Dermis blood vessel endothelial cell (primary cell): ENCODE data around the gene OR2M5. TPM values are rescaled to one million over a fixed set of nuclear protein-coding genes. Genes with fewer than 3 reads are reported as not detected.

ENCODE experiments used
- total RNA-seq: library from RNA; depleted of rRNA; stranded (reverse); fragments of >200 nt; gene quantifications from 2 replicates; pipeline ENCODE4 v1.2.3, GENCODE V29; 2014

The OR2M5 gene
- total RNA-seq, 1 donor from 2014 or later: not detected

Other genes starting within 250 kb of the OR2M5 start
- gene OR2W3, start 249.6 kb upstream of the OR2M5 start, total RNA-seq: not detected in 2 replicates
- gene OR2T8, start 224.9 kb upstream of the OR2M5 start, total RNA-seq: not detected in 2 replicates
- gene OR2AJ1, start 220.3 kb upstream of the OR2M5 start, total RNA-seq: not detected in 2 replicates
- gene OR2L8, start 196.3 kb upstream of the OR2M5 start, total RNA-seq: 0.17 TPM in 1 of 2 replicates, not detected in the other
- gene OR2AK2, start 179.9 kb upstream of the OR2M5 start, total RNA-seq: not detected in 2 replicates
- not detected in 2 replicates for gene OR2L5, start 131.5 kb upstream of the OR2M5 start, total RNA-seq
- under 0.01 TPM in 1 of 2 replicates, not detected in the other for gene OR2L2, start 115.1 kb upstream of the OR2M5 start, total RNA-seq
- not detected in 2 replicates for gene OR2L3, start 98.3 kb upstream of the OR2M5 start, total RNA-seq
- not detected in 2 replicates for gene OR2L13, start 50.0 kb upstream of the OR2M5 start, total RNA-seq
- not detected in 2 replicates for gene OR2M2, start 29.7 kb downstream of the OR2M5 start, total RNA-seq
- gene OR2M3, start 52.1 kb downstream of the OR2M5 start, total RNA-seq: not detected in 2 replicates
- gene OR2M4, start 86.3 kb downstream of the OR2M5 start, total RNA-seq: not detected in 2 replicates
- not detected in 2 replicates for gene OR2T33, start 132.8 kb downstream of the OR2M5 start, total RNA-seq
- gene OR2T12, start 158.3 kb downstream of the OR2M5 start, total RNA-seq: not detected in 2 replicates
- not detected in 2 replicates for gene OR2M7, start 179.4 kb downstream of the OR2M5 start, total RNA-seq
- not detected in 2 replicates for gene OR14C36, start 203.6 kb downstream of the OR2M5 start, total RNA-seq
- not detected in 2 replicates for gene OR2T4, start 216.5 kb downstream of the OR2M5 start, total RNA-seq
- gene OR2T6, start 230.6 kb downstream of the OR2M5 start, total RNA-seq: not detected in 2 replicates